Measurements from ENCODE around the gene RGS12. TPM values are rescaled to one million over a fixed set of nuclear protein-coding genes. Genes with fewer than 3 reads are reported as not detected.
A peak's percentile ranks its signal among the peaks of the same experiment; 100 is the strongest.

Gene RGS12
- total RNA-seq, 1 donor from 2014 or later, result 64.8 TPM

- peaks cover 26% of the 10 kb centered on the region for H3K4me1 ChIP-seq
- intact Hi-C loops (cut with DNase I), result no loop called here
- no peak overlapping the region for H3K4me3 ChIP-seq
- H3K27me3 ChIP-seq, result no peaks in the 10 kb centered on the region
- no peaks in the 10 kb centered on the region for H3K9me3 ChIP-seq
- no peaks in the 10 kb centered on the region for H3K36me3 ChIP-seq
- peak in 1 of 2 donors; percentile 70 for DNase-seq (ENCODE audit: extremely low spot score in 2 of 2)
- TF ChIP-seq, protein P1, sequence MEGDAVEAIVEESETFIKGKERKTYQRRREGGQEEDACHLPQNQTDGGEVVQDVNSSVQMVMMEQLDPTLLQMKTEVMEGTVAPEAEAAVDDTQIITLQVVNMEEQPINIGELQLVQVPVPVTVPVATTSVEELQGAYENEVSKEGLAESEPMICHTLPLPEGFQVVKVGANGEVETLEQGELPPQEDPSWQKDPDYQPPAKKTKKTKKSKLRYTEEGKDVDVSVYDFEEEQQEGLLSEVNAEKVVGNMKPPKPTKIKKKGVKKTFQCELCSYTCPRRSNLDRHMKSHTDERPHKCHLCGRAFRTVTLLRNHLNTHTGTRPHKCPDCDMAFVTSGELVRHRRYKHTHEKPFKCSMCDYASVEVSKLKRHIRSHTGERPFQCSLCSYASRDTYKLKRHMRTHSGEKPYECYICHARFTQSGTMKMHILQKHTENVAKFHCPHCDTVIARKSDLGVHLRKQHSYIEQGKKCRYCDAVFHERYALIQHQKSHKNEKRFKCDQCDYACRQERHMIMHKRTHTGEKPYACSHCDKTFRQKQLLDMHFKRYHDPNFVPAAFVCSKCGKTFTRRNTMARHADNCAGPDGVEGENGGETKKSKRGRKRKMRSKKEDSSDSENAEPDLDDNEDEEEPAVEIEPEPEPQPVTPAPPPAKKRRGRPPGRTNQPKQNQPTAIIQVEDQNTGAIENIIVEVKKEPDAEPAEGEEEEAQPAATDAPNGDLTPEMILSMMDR (IDR thresholded peaks at IDR 0.05), result no peak
- TF ChIP-seq POLR2A (IDR thresholded peaks at IDR 0.05) (no peak), POLR2AphosphoS5 (IDR thresholded peaks at IDR 0.05; ENCODE audit: insufficient read depth in 1 of 2, low read depth in 1 of 2) (no peak)
- no peak overlapping the region for H3K27ac ChIP-seq
These were observed 8.9 kb upstream of the RGS12 start for GRCh38 chr4:3283916-3284315.

DNA sequence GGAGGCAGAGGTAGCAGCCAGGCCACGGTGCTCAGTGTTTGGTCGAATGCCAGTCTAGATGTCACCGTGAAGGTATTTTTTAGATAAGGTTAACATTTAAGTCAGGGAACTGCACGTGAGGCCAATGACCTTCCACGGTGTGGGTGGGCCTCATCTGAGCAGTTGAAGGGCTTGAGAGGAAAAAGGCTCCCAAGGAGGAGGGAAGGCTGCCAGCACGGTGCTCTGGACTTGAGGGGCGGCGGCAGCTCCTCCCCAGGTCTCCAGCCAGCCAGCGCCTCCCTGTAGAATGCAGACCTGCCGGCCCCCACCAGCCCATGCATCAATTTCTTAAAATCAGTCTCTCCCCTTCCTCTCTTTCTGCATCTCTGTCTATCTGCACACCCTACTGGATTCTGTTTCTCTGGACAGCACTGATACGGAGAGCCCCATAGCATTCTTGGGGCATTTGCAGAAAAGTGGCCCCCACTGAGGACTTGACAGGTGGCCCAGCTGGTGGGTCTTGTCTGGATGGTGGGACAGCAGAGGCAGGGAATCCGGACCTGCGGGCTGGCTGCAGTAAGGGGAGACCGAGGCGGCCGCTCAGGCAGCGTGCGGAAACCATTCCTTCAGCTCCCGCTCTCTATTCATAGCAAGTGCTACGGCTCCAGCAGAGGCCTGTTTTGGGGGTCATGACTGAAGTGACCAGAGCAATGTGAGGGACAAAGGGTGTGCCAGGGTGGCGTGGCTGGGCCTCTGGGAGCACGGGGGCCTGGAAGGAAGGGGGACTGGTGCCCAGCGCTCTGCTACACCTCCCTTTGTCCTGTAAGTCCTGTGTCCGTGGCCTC is 7.9 kb upstream of the RGS12 start:
- no peak overlapping the region for H3K4me3 ChIP-seq
- peak in 1 of 2 donors; percentile 83 for DNase-seq (ENCODE audit: extremely low spot score in 2 of 2)
- H3K27me3 ChIP-seq, result no peaks in the 10 kb centered on the region
- H3K4me1 ChIP-seq, result peaks cover 26% of the 10 kb centered on the region
- H3K9me3 ChIP-seq, result no peaks in the 10 kb centered on the region
- TF ChIP-seq POLR2AphosphoS5 (IDR thresholded peaks at IDR 0.05; ENCODE audit: insufficient read depth in 1 of 2, low read depth in 1 of 2), result no peak
- H3K27ac ChIP-seq, result no peak overlapping the region
- intact Hi-C loops (cut with DNase I), result no loop called here
- no peaks in the 10 kb centered on the region for H3K36me3 ChIP-seq

DNA sequence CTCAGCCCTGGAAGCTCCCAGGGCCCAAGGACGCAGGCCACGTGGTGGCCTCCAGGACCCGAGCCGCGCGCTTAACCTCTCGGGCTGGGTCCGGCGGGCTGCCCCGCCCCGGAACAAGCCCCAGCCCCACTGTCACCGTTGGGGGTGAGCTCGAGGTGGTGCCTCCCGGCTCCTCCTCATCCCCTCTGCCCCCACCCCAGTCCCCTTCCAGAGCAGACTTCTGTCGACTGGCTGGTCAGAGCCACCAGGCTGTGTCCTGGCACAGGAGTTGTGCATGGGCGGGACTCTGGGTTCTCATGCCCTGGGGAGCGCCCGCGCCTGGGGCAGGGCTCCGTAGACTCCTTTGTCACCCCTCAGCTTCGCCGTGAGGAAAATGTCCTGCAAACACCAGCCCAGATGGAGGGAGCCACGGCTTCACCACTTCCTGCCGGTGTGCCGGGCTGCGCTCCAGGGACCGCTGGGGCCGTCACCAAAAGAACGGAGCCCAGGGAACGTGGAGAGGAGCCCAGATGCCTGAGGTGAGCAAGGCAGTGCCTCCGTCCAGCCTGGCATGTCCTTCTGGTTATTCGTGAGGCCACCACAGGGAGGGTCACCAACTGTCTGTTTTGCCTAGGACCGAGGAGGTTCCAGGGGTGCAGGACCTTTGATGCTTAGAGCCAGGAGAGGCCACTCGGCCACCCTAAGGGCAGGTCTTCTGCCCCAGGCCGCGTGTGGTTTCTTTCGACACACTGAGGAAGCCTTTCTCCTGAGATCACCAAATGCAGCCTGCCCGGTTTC is 7.1 kb upstream of the RGS12 start:
- Histone ChIP-seq H3K4me3 (no peak overlapping the region), H3K9me3 (no peaks in the 10 kb centered on the region), H3K36me3 (no peaks in the 10 kb centered on the region), H3K27ac (no peak overlapping the region), H3K27me3 (no peaks in the 10 kb centered on the region), H3K4me1 (peaks cover 29% of the 10 kb centered on the region)
- TF ChIP-seq POLR2AphosphoS5 (IDR thresholded peaks at IDR 0.05; ENCODE audit: insufficient read depth in 1 of 2, low read depth in 1 of 2), result peak in 1 of 2 donors; percentile 39
- TF ChIP-seq, protein P1 (IDR thresholded peaks at IDR 0.05), result no peak
- intact Hi-C loops (cut with DNase I), result no loop called here
- peak in 1 of 2 donors; percentile 83 for DNase-seq (ENCODE audit: extremely low spot score in 2 of 2)

DNA sequence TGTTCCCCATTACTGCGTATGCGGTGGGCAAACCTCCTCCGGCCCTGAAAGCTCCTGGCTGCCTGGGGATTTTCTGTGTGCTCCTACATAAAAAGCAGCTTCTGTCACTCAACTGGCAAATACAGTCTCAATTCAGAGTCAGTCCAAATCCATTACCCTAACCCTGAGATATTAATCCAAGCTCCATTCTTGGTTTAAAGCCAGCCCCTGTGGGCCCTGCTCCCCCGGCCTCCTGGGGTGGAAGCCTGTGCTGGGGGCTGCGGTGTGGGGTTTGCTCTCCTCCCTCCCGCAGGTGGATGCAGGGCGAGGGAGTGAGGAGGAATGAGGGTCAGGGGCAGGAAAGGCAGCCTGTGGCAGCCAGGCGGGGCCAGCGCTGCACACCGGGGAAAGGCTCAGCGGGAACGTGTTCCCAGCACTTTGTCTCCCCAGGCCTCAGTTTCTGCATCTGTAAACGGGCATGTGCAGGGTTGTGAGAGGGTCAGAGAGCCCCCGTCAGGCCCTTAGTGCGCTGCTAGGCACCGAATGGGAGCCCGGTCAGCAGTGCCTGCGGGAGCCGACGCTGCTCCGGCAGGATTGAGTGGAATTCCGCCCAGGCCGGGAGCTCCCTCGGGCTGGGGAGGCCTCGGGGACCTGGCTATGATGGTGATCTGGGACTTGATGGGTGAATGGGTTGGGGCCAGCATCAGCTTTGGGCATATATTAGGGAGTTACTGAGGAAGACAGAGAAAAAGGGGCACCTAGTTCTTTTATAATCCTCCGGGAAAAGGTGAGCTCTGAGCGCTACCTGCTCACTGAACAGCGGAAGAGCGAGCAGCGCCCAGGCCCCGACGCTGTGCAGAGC is 6.3 kb upstream of the RGS12 start:
- peaks cover 37% of the 10 kb centered on the region for H3K4me1 ChIP-seq
- H3K27ac ChIP-seq, result no peak overlapping the region
- H3K9me3 ChIP-seq, result no peaks in the 10 kb centered on the region
- intact Hi-C loops (cut with DNase I), result no loop called here
- peak in 1 of 2 donors; percentile 16 for DNase-seq (ENCODE audit: extremely low spot score in 2 of 2)
- TF ChIP-seq, protein P1 (IDR thresholded peaks at IDR 0.05), result no peak
- peak in 1 of 2 donors; percentile 7 for TF ChIP-seq POLR2AphosphoS5 (IDR thresholded peaks at IDR 0.05; ENCODE audit: insufficient read depth in 1 of 2, low read depth in 1 of 2)
- no peak for TF ChIP-seq POLR2A (IDR thresholded peaks at IDR 0.05)
- no peaks in the 10 kb centered on the region for H3K36me3 ChIP-seq
- H3K4me3 ChIP-seq, result no peak overlapping the region
- H3K27me3 ChIP-seq, result no peaks in the 10 kb centered on the region

Data from vagina (tissue), 2 donors.